ENCODE results near the gene HEATR5B. TPM values are rescaled to one million over a fixed set of nuclear protein-coding genes. Genes with fewer than 3 reads are reported as not detected.

The HEATR5B gene
- polyA plus RNA-seq, 1 experiment: 17.8 TPM

DNA sequence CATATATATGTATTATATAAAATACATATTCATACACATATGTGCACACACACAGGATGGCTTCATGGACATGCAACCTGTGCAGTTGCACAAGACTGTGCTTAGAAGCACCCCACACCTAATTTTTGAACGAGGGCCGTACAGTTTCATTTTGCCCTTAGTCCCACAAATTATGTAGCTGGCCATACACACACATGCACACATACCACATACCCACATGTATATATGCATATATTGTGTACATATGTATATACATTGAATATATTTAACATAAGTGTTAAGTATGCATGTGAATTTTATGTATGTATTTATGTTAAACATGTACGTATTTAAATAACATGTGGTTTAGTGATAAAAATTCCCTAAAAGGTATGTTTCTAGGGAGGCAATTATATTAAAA lies 18.4 kb upstream of the HEATR5B start:
- Histone ChIP-seq H3K27me3 (ENCODE audit: control insufficient read depth, insufficient read depth, low read length) (no peaks in the 10 kb centered on the region), H3K27ac (ENCODE audit: low read depth, low read length) (no peak overlapping the region), H3K9me3 (ENCODE audit: control insufficient read depth, insufficient read depth, low read length) (no peaks in the 10 kb centered on the region), H3K4me3 (ENCODE audit: low read depth, low read length) (no peak overlapping the region)
- TF ChIP-seq, protein P1, sequence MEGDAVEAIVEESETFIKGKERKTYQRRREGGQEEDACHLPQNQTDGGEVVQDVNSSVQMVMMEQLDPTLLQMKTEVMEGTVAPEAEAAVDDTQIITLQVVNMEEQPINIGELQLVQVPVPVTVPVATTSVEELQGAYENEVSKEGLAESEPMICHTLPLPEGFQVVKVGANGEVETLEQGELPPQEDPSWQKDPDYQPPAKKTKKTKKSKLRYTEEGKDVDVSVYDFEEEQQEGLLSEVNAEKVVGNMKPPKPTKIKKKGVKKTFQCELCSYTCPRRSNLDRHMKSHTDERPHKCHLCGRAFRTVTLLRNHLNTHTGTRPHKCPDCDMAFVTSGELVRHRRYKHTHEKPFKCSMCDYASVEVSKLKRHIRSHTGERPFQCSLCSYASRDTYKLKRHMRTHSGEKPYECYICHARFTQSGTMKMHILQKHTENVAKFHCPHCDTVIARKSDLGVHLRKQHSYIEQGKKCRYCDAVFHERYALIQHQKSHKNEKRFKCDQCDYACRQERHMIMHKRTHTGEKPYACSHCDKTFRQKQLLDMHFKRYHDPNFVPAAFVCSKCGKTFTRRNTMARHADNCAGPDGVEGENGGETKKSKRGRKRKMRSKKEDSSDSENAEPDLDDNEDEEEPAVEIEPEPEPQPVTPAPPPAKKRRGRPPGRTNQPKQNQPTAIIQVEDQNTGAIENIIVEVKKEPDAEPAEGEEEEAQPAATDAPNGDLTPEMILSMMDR (IDR thresholded peaks at IDR 0.05; ENCODE audit: low read depth, low read length): no peak
- CTCF ChIA-PET: no interaction called here
- DNase-seq (ENCODE audit: low read depth, low spot score): no peak
- POLR2A ChIA-PET: no interaction called here

GRCh38 chr2:37100054-37100453 lies 15.9 kb upstream of the HEATR5B start:
- POLR2A ChIA-PET: no interaction called here
- DNase-seq (ENCODE audit: low read depth, low spot score): no peak
- TF ChIP-seq, protein P1 (IDR thresholded peaks at IDR 0.05; ENCODE audit: low read depth, low read length): no peak
- no peaks in the 10 kb centered on the region for H3K9me3 ChIP-seq (ENCODE audit: control insufficient read depth, insufficient read depth, low read length)
- no peak overlapping the region for H3K27ac ChIP-seq (ENCODE audit: low read depth, low read length)
- CTCF ChIA-PET: no interaction called here
- no peaks in the 10 kb centered on the region for H3K27me3 ChIP-seq (ENCODE audit: control insufficient read depth, insufficient read depth, low read length)
- no peak overlapping the region for H3K4me3 ChIP-seq (ENCODE audit: low read depth, low read length)

GRCh38 chr2:37098416-37099118 lies 14.4 kb upstream of the HEATR5B start:
- H3K27ac ChIP-seq (ENCODE audit: low read depth, low read length): no peak overlapping the region
- no peaks in the 10 kb centered on the region for H3K27me3 ChIP-seq (ENCODE audit: control insufficient read depth, insufficient read depth, low read length)
- TF ChIP-seq, protein P1 (IDR thresholded peaks at IDR 0.05; ENCODE audit: low read depth, low read length): no peak
- no peak overlapping the region for H3K4me3 ChIP-seq (ENCODE audit: low read depth, low read length)
- CTCF ChIA-PET: no interaction called here
- H3K9me3 ChIP-seq (ENCODE audit: control insufficient read depth, insufficient read depth, low read length): no peaks in the 10 kb centered on the region
- POLR2A ChIA-PET: no interaction called here
- DNase-seq (ENCODE audit: low read depth, low spot score): no peak

DNA sequence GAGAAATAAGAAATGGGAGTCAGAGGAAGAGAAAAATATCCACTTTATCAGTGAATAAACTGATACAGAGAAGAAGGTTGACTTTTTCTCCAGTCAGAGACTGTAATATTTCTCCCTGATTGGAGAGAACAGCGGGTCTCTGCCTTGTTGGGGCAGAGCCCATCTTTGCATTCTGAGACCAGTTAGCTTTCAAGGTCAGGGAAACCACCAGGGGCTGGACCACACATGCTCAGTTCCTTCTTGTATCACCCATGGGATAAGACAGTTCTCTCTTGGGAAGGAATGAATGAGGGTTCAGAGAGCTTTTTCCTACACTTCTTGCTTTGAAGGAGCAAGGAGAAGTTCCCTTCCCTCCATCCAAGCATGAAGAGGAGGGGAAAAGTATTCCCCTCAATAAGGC lies 12.4 kb upstream of the HEATR5B start:
- ChIA-PET POLR2A (no interaction called here), CTCF (no interaction called here)
- TF ChIP-seq, protein P1 (IDR thresholded peaks at IDR 0.05; ENCODE audit: low read depth, low read length): no peak
- Histone ChIP-seq H3K27ac (ENCODE audit: low read depth, low read length) (no peak overlapping the region), H3K4me3 (ENCODE audit: low read depth, low read length) (no peak overlapping the region), H3K9me3 (ENCODE audit: control insufficient read depth, insufficient read depth, low read length) (no peaks in the 10 kb centered on the region), H3K27me3 (ENCODE audit: control insufficient read depth, insufficient read depth, low read length) (no peaks in the 10 kb centered on the region)
- no peak for DNase-seq (ENCODE audit: low read depth, low spot score)

DNA sequence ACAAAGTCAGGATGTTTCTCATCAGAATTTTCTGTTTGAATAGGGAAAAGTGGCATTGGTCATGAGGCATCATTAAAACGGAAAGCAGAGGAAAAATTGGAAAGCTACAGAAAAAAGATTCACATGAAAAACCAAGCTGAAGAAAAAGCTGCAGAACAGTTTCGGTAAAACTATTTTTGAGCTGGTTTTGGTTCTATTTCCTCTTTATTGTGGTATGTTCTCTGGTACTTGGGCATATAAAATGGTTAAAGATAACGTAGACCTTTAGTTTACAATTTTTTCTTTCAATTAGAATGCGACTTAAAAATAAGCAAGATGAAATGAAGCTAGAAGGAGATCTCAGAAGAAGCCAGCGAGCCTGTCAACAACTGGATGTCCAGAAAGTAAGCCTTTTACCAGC lies 7.7 kb upstream of the HEATR5B start:
- H3K9me3 ChIP-seq (ENCODE audit: control insufficient read depth, insufficient read depth, low read length): no peaks in the 10 kb centered on the region
- no peak overlapping the region for H3K4me3 ChIP-seq (ENCODE audit: low read depth, low read length)
- no peaks in the 10 kb centered on the region for H3K27me3 ChIP-seq (ENCODE audit: control insufficient read depth, insufficient read depth, low read length)
- TF ChIP-seq, protein P1 (IDR thresholded peaks at IDR 0.05; ENCODE audit: low read depth, low read length): no peak
- ChIA-PET CTCF (no interaction called here), POLR2A (no interaction called here)
- DNase-seq (ENCODE audit: low read depth, low spot score): no peak
- H3K27ac ChIP-seq (ENCODE audit: low read depth, low read length): no peak overlapping the region

All from AG04450 (cell line).